ENCODE data around the gene GMPS.
"Not testable (repeated sequence)": the region's sequence is repeated elsewhere in the genome, so short reads cannot be mapped to it uniquely, and the experiment has no call there.

The GMPS gene

GRCh38 chr3:155870133-155870944 is at the start of gene GMPS:
Gene GMPS (plus strand): TSS chr3:155870650. CDS start chr3:155870871, 221 bp downstream.
- DNase-seq = peak; percentile 97

GRCh38 chr3:155828490-155829098 is 41.9 kb upstream of the GMPS start:
- not testable (repeated sequence) for DNase-seq

- DNase-seq = no peak
These were observed 34.9 kb upstream of the GMPS start for GRCh38 chr3:155835341-155836071.

GRCh38 chr3:155843569-155843968 is 26.9 kb upstream of the GMPS start:
- DNase-seq = no peak

GRCh38 chr3:155846119-155846518 is 24.3 kb upstream of the GMPS start:
- no peak for DNase-seq

- no peak for DNase-seq
These were observed 22.5 kb upstream of the GMPS start for GRCh38 chr3:155847993-155848392.

- DNase-seq = not testable (repeated sequence)
These were observed 21.0 kb upstream of the GMPS start for GRCh38 chr3:155849404-155849803.

- no peak for DNase-seq
These were observed 18.1 kb upstream of the GMPS start for GRCh38 chr3:155852341-155852740.

GRCh38 chr3:155853214-155854140 is 17.0 kb upstream of the GMPS start:
- DNase-seq = no peak

- DNase-seq = peak; percentile 100
These were observed 16.1 kb upstream of the GMPS start, which contains the start of gene SLC33A1 for GRCh38 chr3:155854141-155854940. Gene SLC33A1 (minus strand): TSS chr3:155854427. CDS start chr3:155853997, 430 bp downstream.

GRCh38 chr3:155859859-155860258 is 10.6 kb upstream of the GMPS start:
- DNase-seq = no peak

- not testable (repeated sequence) for DNase-seq
These were observed 10.0 kb upstream of the GMPS start for GRCh38 chr3:155860424-155860823.

- DNase-seq = no peak
These were observed 8.8 kb upstream of the GMPS start for GRCh38 chr3:155861476-155862183.

GRCh38 chr3:155862290-155862982 is 8.0 kb upstream of the GMPS start:
- DNase-seq = peak; percentile 64

- no peak for DNase-seq
These were observed 7.2 kb upstream of the GMPS start for GRCh38 chr3:155863072-155863784.

GRCh38 chr3:155869691-155870090 is 759 bp upstream of the GMPS start:
- no peak for DNase-seq

GRCh38 chr3:155870945-155871745 is 695 bp downstream of the GMPS start:
- no peak for DNase-seq

- DNase-seq = no peak
These were observed 1.3 kb downstream of the GMPS start for GRCh38 chr3:155871746-155872158.

Measured in NCI-H1436 (cell line).